NOMO-1 treated with dmso at 0.1 percent for 144 hours (cell line): ENCODE results near the gene ZNF568.

Experiments
- DNase-seq: peaks from one replicate; lab custom pipeline; 2025; ENCODE audit not compliant: unreplicated experiment; lab: John Stamatoyannopoulos, UW

ZNF568 gene

DNA sequence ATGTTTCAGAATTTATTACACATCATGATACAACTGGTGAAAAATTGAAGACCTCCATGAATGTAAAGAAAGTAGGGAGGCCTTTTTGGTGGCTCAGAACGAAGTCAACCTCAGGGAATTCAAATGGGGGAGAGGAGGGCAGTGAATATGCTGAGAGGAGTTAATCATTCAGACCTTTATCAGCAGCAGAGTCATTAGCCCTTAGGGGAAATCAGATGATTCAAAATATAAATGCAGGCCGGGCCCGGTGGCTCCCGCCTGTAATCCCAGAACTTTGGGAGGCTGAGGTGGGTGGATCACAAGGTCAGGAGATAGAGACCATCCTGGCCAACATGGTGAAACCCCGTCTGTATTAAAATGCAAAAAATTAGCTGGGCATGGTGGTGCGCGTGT lies 81.7 kb downstream of the ZNF568 start:
- no peak for DNase-seq

DNA sequence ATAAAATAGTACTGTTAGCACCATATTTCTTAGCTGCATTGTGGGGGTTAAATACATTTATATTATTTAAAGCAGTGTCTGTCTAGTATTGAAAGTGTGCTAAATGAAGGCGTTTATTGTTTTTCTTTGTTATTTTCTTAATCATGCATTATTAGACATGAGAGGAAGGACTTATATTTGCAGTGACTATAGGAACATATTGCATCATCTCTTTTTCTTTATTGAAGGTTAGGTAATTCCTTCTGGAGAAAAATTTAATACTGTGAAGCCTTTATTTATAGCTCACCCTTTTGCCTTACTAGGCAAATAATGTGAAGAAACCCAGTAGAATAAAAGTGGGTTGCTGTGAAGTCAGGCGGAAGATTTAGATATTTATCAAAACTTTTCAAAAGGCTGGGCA lies 83.2 kb downstream of the ZNF568 start:
- no peak for DNase-seq

DNA sequence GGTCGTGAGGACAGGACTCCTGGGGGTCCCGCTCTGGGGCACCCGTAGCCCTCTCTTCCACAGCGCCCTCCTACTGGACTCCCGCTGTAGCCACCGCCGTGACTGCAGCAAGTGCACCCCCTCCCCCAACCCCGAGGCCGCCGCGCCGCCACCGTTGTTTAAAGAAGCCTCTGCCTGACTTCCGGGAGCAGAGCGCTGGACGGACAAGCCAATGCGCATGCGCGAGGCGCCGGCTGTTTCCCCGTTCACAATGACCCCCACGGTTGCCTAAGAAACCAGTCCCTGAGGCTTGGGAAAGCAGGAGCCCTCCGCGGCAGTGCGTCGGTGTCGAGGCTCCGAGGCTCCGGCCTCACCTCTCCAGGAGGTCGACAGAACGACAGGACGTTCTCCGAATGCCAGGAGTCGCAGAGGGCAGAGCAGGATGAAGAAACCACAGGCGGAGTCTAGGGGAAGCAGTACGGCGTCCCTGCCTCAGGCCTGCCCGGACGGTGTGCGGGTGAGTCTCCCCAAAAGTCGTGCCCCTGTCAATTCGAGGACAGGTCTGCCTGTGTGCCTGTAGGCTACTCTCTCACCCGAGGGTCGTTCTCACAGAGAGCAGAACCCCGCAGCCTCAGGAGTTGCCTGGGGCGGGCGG lies 91.6 kb downstream of the ZNF568 start:
- no peak for DNase-seq

DNA sequence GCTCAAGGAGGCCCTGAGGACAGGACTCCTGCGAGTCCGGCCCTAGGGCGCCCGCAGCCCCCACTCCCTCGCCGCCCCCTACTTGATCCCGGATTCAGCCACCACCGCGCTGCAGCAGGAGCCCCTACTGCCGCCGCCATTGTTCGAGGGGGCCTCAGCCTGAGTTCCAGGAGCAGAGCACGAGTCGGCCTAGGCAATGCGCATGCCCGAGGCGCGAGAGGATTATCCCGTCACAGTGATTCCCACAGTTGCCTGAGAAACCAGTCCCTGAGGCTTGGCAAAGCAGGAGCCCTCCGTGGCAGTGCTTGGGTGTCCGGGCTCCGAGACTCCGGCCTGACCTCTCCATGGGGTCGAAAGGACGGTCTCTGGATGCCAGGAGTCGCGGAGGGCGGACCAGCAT lies 93.7 kb downstream of the ZNF568 start:
- no peak for DNase-seq

DNA sequence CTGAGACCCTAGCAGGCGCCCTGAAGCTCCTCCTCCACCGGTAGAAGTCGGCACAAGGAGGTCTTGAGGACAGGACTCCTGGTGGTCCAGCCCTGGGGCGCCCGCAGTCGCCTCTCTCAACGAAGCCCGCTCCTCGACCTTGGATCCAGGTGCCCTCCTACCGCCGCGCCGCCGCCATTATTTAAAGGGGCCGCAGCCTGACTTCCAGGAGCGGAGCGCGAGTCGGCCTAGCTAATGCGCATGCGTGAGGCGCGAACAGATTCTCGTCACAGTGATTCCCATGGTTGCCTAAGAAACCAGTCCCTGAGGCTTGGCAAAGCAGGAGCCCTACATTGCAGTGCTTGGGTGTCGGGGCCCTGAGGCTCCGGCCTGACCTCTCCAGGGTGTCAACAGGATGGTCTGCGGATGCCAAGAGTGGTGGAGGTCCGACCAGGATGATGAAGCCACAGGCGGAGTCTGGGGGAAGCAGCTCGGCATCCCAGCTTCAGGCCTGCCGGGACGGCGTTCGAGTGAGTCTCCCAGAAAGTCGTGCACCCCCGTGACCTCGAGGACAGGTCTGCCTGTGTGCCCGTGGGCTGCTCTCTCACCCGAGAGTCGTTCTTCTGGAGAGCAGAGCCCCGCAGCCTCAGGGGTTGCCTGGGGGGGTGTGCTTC lies 96.1 kb downstream of the ZNF568 start:
- no peak for DNase-seq

DNA sequence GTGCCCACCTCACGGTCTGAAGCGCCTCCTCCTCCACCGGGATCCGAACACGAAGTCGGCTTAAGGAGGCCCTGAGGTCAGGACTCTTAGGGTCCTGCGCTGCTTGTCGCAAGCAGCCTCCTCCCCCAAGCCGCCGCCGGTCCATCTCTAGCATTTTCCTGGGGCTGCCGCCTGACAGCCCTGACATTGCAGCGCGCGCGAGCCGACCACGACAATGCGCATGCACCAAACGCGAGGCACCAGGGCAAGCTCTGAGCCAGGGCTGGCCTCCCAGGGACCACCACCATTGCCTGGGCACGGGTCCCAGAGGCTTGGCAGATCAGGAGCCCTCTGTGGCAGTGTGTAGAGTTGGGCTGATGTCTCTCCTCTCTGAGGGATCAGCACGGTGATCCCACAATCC lies 98.3 kb downstream of the ZNF568 start:
- no peak for DNase-seq

DNA sequence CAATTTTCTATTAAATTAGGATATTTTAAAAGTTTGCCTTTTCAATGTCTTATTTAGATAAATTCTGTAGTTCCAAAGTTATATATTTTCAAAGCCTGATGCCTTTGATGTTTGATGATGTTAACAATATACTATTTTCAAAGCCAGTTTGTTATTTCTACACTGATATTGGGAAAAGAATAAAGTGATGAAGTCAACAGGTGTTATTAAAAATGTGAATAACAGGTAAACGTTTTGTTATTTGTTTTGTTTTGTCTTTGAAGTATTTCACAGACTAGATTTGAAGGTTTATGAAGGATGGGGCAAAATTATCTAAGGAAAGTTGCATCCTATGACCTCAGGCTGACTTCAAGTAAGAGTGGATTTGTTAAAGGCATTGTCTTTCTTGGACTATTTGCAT lies 129.0 kb downstream of the ZNF568 start:
- no peak for DNase-seq
